ENCODE data around the gene GSE1.

The GSE1 gene

GRCh38 chr16:85634747-85635544 is 21.8 kb downstream of the GSE1 start:
- H3K4me3 ChIP-seq (ENCODE audit: low read depth, low read length), result no peak overlapping the region
- TF ChIP-seq CTCF (IDR thresholded peaks at IDR 0.05; ENCODE audit: insufficient read depth, low read depth, low read length, missing control alignments), result no peak
- DNase-seq (ENCODE audit: low read depth), result no peak

- no peak for DNase-seq (ENCODE audit: low read depth)
- no peak overlapping the region for H3K4me3 ChIP-seq (ENCODE audit: low read depth, low read length)
- no peak for TF ChIP-seq CTCF (IDR thresholded peaks at IDR 0.05; ENCODE audit: insufficient read depth, low read depth, low read length, missing control alignments)
Observed at GRCh38 chr16:85635545-85636140, 22.5 kb downstream of the GSE1 start.

- no peak overlapping the region for H3K4me3 ChIP-seq (ENCODE audit: low read depth, low read length)
- no peak for DNase-seq (ENCODE audit: low read depth)
- TF ChIP-seq CTCF (IDR thresholded peaks at IDR 0.05; ENCODE audit: insufficient read depth, low read depth, low read length, missing control alignments), result no peak
Observed at GRCh38 chr16:85636234-85636812, 23.2 kb downstream of the GSE1 start.

- no peak overlapping the region for H3K4me3 ChIP-seq (ENCODE audit: low read depth, low read length)
- no peak for DNase-seq (ENCODE audit: low read depth)
- no peak for TF ChIP-seq CTCF (IDR thresholded peaks at IDR 0.05; ENCODE audit: insufficient read depth, low read depth, low read length, missing control alignments)
Observed at GRCh38 chr16:85637061-85637807, 24.1 kb downstream of the GSE1 start.

GRCh38 chr16:85637808-85638647 is 24.9 kb downstream of the GSE1 start:
- no peak for TF ChIP-seq CTCF (IDR thresholded peaks at IDR 0.05; ENCODE audit: insufficient read depth, low read depth, low read length, missing control alignments)
- no peak overlapping the region for H3K4me3 ChIP-seq (ENCODE audit: low read depth, low read length)
- no peak for DNase-seq (ENCODE audit: low read depth)
